Measurements from ENCODE around the gene PLOD3. TPM values are rescaled to one million over a fixed set of nuclear protein-coding genes. Genes with fewer than 3 reads are reported as not detected.
A peak's percentile ranks its signal among the peaks of the same experiment; 100 is the strongest.
"Not testable (repeated sequence)": the region's sequence is repeated elsewhere in the genome, so short reads cannot be mapped to it uniquely, and the experiment has no call there.

Gene PLOD3
- total and polyA plus RNA-seq, 4 experiments from 2014 or later = 24.6 to 72.4 (median 47.2) TPM

GRCh38 chr7:101203740-101204738 is 13.3 kb downstream of the PLOD3 start:
- H3K27me3 ChIP-seq (ENCODE audit: insufficient read depth, low read length); H3K27ac ChIP-seq (ENCODE audit: low read depth, low read length); H3K36me3 ChIP-seq (ENCODE audit: insufficient read depth, low read length); H3K9me3 Mint-ChIP-seq; intact Hi-C loops (cut with micrococcal nuclease); H3K9me3 ChIP-seq (ENCODE audit: control insufficient read depth in 1 of 2, low read length in 2 of 2): not testable (repeated sequence)
- POLR2A ChIA-PET (ENCODE audit: partially characterized antibody) = interaction anchor here (2.2 to 3.1 kb wide), 2 partner anchors 14 to 40 kb away, joined by 16 to 18 read pairs; partner anchors contain the start of genes FIS1, PLOD3 and ZNHIT1
- DNase-seq = peak in 4 of 5 donors; percentile 34 to 45 (median 40)
- Histone ChIP-seq H3K4me3 (ENCODE audit: low read length in 2 of 2) (peak overlapping the region in 1 of 2 donors; percentile 6), H3K4me1 (ENCODE audit: insufficient read depth, low read length) (peaks cover 13% of the 10 kb centered on the region)
- H3K27me3 Mint-ChIP-seq = peaks cover 11 to 14% of the 10 kb centered on the region in 2 donors
- CTCF ChIA-PET (ENCODE audit: partially characterized antibody) = interaction anchor here (0.7 to 5.9 kb wide), 5 partner anchors 11 to 60 kb away, joined by 3 to 45 read pairs (median 7); partner anchors contain the start of genes FIS1, PLOD3 and ZNHIT1
- H3K27ac Mint-ChIP-seq = peak overlapping the region; percentile 29 to 89 (median 71)
- peaks cover 7 to 25% (median 13%) of the 10 kb centered on the region in 4 donors for H3K4me1 Mint-ChIP-seq
- peak overlapping the region; percentile 76 to 89 (median 82) for H3K4me3 Mint-ChIP-seq
- H3K36me3 Mint-ChIP-seq = peaks cover 16 to 18% of the 10 kb centered on the region in 2 donors

GRCh38 chr7:101202603-101202918 is 14.8 kb downstream of the PLOD3 start:
- Mint-ChIP-seq H3K27ac (peak overlapping the region in 1 of 7 donors; percentile 4), H3K4me3 (peak overlapping the region in 2 of 8 donors; percentile 26 to 52), H3K4me1 (peaks cover 7 to 25% (median 13%) of the 10 kb centered on the region in 4 donors), H3K9me3 (no peaks in the 10 kb centered on the region), H3K27me3 (peaks cover 11 to 14% of the 10 kb centered on the region in 2 donors), H3K36me3 (peaks cover 6 to 9% of the 10 kb centered on the region in 2 donors)
- intact Hi-C loops (cut with micrococcal nuclease) = no loop called here
- Histone ChIP-seq H3K27me3 (ENCODE audit: insufficient read depth, low read length) (no peaks in the 10 kb centered on the region), H3K36me3 (ENCODE audit: insufficient read depth, low read length) (no peaks in the 10 kb centered on the region), H3K4me1 (ENCODE audit: insufficient read depth, low read length) (peaks cover 13% of the 10 kb centered on the region), H3K27ac (ENCODE audit: low read depth, low read length) (no peak overlapping the region), H3K9me3 (ENCODE audit: control insufficient read depth in 1 of 2, low read length in 2 of 2) (no peaks in the 10 kb centered on the region), H3K4me3 (ENCODE audit: low read length in 2 of 2) (no peak overlapping the region)
- ChIA-PET CTCF (ENCODE audit: partially characterized antibody) (interaction anchor here (0.8 to 5.9 kb wide), 2 partner anchors 10 to 15 kb away, joined by 4 to 45 read pairs; partner anchors contain the start of genes PLOD3 and ZNHIT1), POLR2A (ENCODE audit: partially characterized antibody) (interaction anchor here (1.0 to 1.2 kb wide), 2 partner anchors 15 to 42 kb away, joined by 3 to 4 read pairs; partner anchors contain the start of genes FIS1 and PLOD3)
- DNase-seq = no peak

- no peaks in the 10 kb centered on the region for H3K9me3 Mint-ChIP-seq
- no peak overlapping the region for H3K27ac Mint-ChIP-seq
- Histone ChIP-seq H3K27me3 (ENCODE audit: insufficient read depth, low read length) (no peaks in the 10 kb centered on the region), H3K36me3 (ENCODE audit: insufficient read depth, low read length) (no peaks in the 10 kb centered on the region), H3K27ac (ENCODE audit: low read depth, low read length) (no peak overlapping the region), H3K4me1 (ENCODE audit: insufficient read depth, low read length) (peaks cover 13% of the 10 kb centered on the region), H3K4me3 (ENCODE audit: low read length in 2 of 2) (no peak overlapping the region), H3K9me3 (ENCODE audit: control insufficient read depth in 1 of 2, low read length in 2 of 2) (no peaks in the 10 kb centered on the region)
- ChIA-PET CTCF (ENCODE audit: partially characterized antibody) (interaction anchor here (0.8 to 5.9 kb wide), 3 partner anchors 9 to 16 kb away, joined by 3 to 45 read pairs (median 4); partner anchors contain the start of genes PLOD3 and ZNHIT1), POLR2A (ENCODE audit: partially characterized antibody) (interaction anchor here (1.0 to 1.2 kb wide), 2 partner anchors 15 to 43 kb away, joined by 3 to 4 read pairs; partner anchors contain the start of genes FIS1 and PLOD3)
- peak overlapping the region in 5 of 8 donors; percentile 15 to 52 (median 44) for H3K4me3 Mint-ChIP-seq
- peaks cover 7 to 25% (median 13%) of the 10 kb centered on the region in 4 donors for H3K4me1 Mint-ChIP-seq
- H3K36me3 Mint-ChIP-seq = peaks cover 6 to 8% of the 10 kb centered on the region in 2 donors
- intact Hi-C loops (cut with micrococcal nuclease) = no loop called here
- DNase-seq = no peak
- H3K27me3 Mint-ChIP-seq = peaks cover 11 to 15% of the 10 kb centered on the region in 2 donors
Measured at GRCh38 chr7:101201695-101202602, 15.4 kb downstream of the PLOD3 start.

- Mint-ChIP-seq H3K36me3 (peaks cover 3 to 7% of the 10 kb centered on the region in 2 donors), H3K4me3 (peak within 1 kb of the TSS in 6 of 8 donors; percentile 15 to 68 (median 40)), H3K4me1 (peaks cover 7 to 25% (median 13%) of the 10 kb centered on the region in 4 donors), H3K27me3 (peaks cover 11 to 15% of the 10 kb centered on the region in 2 donors), H3K9me3 (no peaks in the 10 kb centered on the region), H3K27ac (no peak within 1 kb of the TSS)
- no peaks in the 10 kb centered on the region for H3K36me3 ChIP-seq (ENCODE audit: insufficient read depth, low read length)
- peaks cover 13% of the 10 kb centered on the region for H3K4me1 ChIP-seq (ENCODE audit: insufficient read depth, low read length)
- H3K27ac ChIP-seq (ENCODE audit: low read depth, low read length) = no peak within 1 kb of the TSS
- CTCF ChIA-PET (ENCODE audit: partially characterized antibody) = interaction anchor here (1.2 to 5.9 kb wide), 3 partner anchors 8 to 57 kb away, joined by 3 to 45 read pairs (median 4); partner anchors contain the start of genes PLOD3 and ZNHIT1
- no peaks in the 10 kb centered on the region for H3K27me3 ChIP-seq (ENCODE audit: insufficient read depth, low read length)
- H3K4me3 ChIP-seq (ENCODE audit: low read length in 2 of 2) = no peak within 1 kb of the TSS
- DNase-seq = no peak
- intact Hi-C loops (cut with micrococcal nuclease) = no loop called here
- POLR2A ChIA-PET (ENCODE audit: partially characterized antibody) = interaction anchor here (1.0 kb wide), 1 partner anchor 16 kb away, joined by 4 read pairs; the partner anchor contains the start of genes PLOD3 and ZNHIT1
- no peaks in the 10 kb centered on the region for H3K9me3 ChIP-seq (ENCODE audit: control insufficient read depth in 1 of 2, low read length in 2 of 2)
Measured at GRCh38 chr7:101200862-101201599, 16.4 kb downstream of the PLOD3 start, which contains the start of gene MOGAT3. Gene MOGAT3 (minus strand): TSS chr7:101201036. CDS start chr7:101200854, 182 bp downstream.

GRCh38 chr7:101200504-101200861 is 16.9 kb downstream of the PLOD3 start:
- Histone ChIP-seq H3K27ac (ENCODE audit: low read depth, low read length) (no peak overlapping the region), H3K36me3 (ENCODE audit: insufficient read depth, low read length) (no peaks in the 10 kb centered on the region), H3K9me3 (ENCODE audit: control insufficient read depth in 1 of 2, low read length in 2 of 2) (no peaks in the 10 kb centered on the region), H3K4me1 (ENCODE audit: insufficient read depth, low read length) (peaks cover 13% of the 10 kb centered on the region), H3K4me3 (ENCODE audit: low read length in 2 of 2) (no peak overlapping the region), H3K27me3 (ENCODE audit: insufficient read depth, low read length) (no peaks in the 10 kb centered on the region)
- no peak for DNase-seq
- peaks cover 0 to 3% of the 10 kb centered on the region in 2 donors for H3K36me3 Mint-ChIP-seq
- no peaks in the 10 kb centered on the region for H3K9me3 Mint-ChIP-seq
- ChIA-PET CTCF (ENCODE audit: partially characterized antibody) (interaction anchor here (1.2 to 5.9 kb wide), 3 partner anchors 8 to 57 kb away, joined by 3 to 45 read pairs (median 4); partner anchors contain the start of genes PLOD3 and ZNHIT1), POLR2A (ENCODE audit: partially characterized antibody) (interaction anchor here (1.0 kb wide), 1 partner anchor 17 kb away, joined by 4 read pairs; the partner anchor contains the start of genes PLOD3 and ZNHIT1)
- no peak overlapping the region for H3K27ac Mint-ChIP-seq
- intact Hi-C loops (cut with micrococcal nuclease) = no loop called here
- H3K4me3 Mint-ChIP-seq = no peak overlapping the region
- H3K4me1 Mint-ChIP-seq = peaks cover 7 to 25% (median 13%) of the 10 kb centered on the region in 4 donors
- peaks cover 11 to 15% of the 10 kb centered on the region in 2 donors for H3K27me3 Mint-ChIP-seq

GRCh38 chr7:101199522-101199921 is 17.9 kb downstream of the PLOD3 start:
- peaks cover 12 to 18% of the 10 kb centered on the region in 2 donors for H3K27me3 Mint-ChIP-seq
- ChIA-PET POLR2A (ENCODE audit: partially characterized antibody) (interaction anchor here (1.0 kb wide), 1 partner anchor 18 kb away, joined by 4 read pairs; the partner anchor contains the start of genes PLOD3 and ZNHIT1), CTCF (ENCODE audit: partially characterized antibody) (interaction anchor here (0.7 to 5.9 kb wide), 4 partner anchors 7 to 126 kb away, joined by 3 to 45 read pairs (median 4); no protein-coding TSS in a partner anchor)
- H3K9me3 Mint-ChIP-seq; H3K27me3 ChIP-seq (ENCODE audit: insufficient read depth, low read length); H3K27ac ChIP-seq (ENCODE audit: low read depth, low read length); H3K36me3 Mint-ChIP-seq; H3K27ac Mint-ChIP-seq; H3K4me3 ChIP-seq (ENCODE audit: low read length in 2 of 2); DNase-seq; intact Hi-C loops (cut with micrococcal nuclease); H3K36me3 ChIP-seq (ENCODE audit: insufficient read depth, low read length); H3K4me3 Mint-ChIP-seq; H3K9me3 ChIP-seq (ENCODE audit: control insufficient read depth in 1 of 2, low read length in 2 of 2): not testable (repeated sequence)
- peaks cover 13% of the 10 kb centered on the region for H3K4me1 ChIP-seq (ENCODE audit: insufficient read depth, low read length)
- peaks cover 7 to 25% (median 13%) of the 10 kb centered on the region in 4 donors for H3K4me1 Mint-ChIP-seq
